Measurements from ENCODE around the gene REN.

REN gene

GRCh38 chr1:204121840-204122555 lies 44.1 kb downstream of the REN start:
- DNase-seq (ENCODE audit: low read depth), result no peak
- H3K4me3 ChIP-seq (ENCODE audit: low read depth, low read length), result no peak overlapping the region

- no peak for DNase-seq (ENCODE audit: low read depth)
- H3K4me3 ChIP-seq (ENCODE audit: low read depth, low read length), result no peak overlapping the region
Observed at GRCh38 chr1:204116539-204116938, 49.6 kb downstream of the REN start.

GRCh38 chr1:204115116-204115515 lies 51.0 kb downstream of the REN start:
- H3K4me3 ChIP-seq (ENCODE audit: low read depth, low read length), result no peak overlapping the region
- no peak for DNase-seq (ENCODE audit: low read depth)

GRCh38 chr1:204114606-204115005 lies 51.5 kb downstream of the REN start:
- no peak overlapping the region for H3K4me3 ChIP-seq (ENCODE audit: low read depth, low read length)
- DNase-seq (ENCODE audit: low read depth), result no peak

- no peak overlapping the region for H3K4me3 ChIP-seq (ENCODE audit: low read depth, low read length)
Observed at GRCh38 chr1:204113896-204114295, 52.2 kb downstream of the REN start.

GRCh38 chr1:204112876-204113730 lies 53.0 kb downstream of the REN start:
- H3K4me3 ChIP-seq (ENCODE audit: low read depth, low read length), result no peak overlapping the region
- no peak for DNase-seq (ENCODE audit: low read depth)

More at GRCh38 chr1:204113896-204114295, 52.2 kb downstream of the REN start:
- DNase-seq (ENCODE audit: low read depth), result no peak

- no peak overlapping the region for H3K4me3 ChIP-seq (ENCODE audit: low read depth, low read length)
- no peak for DNase-seq (ENCODE audit: low read depth)
Observed at GRCh38 chr1:204110894-204111633, 55.1 kb downstream of the REN start.

- H3K4me3 ChIP-seq (ENCODE audit: low read depth, low read length), result no peak overlapping the region
- DNase-seq (ENCODE audit: low read depth), result no peak
Observed at GRCh38 chr1:204108312-204109141, 57.6 kb downstream of the REN start.

- no peak overlapping the region for H3K4me3 ChIP-seq (ENCODE audit: low read depth, low read length)
- DNase-seq (ENCODE audit: low read depth), result no peak
Observed at GRCh38 chr1:204107892-204108291, 58.2 kb downstream of the REN start.

- no peak overlapping the region for H3K4me3 ChIP-seq (ENCODE audit: low read depth, low read length)
- DNase-seq (ENCODE audit: low read depth), result no peak
Observed at GRCh38 chr1:204106825-204107224, 59.3 kb downstream of the REN start.

GRCh38 chr1:204105131-204105515 lies 61.0 kb downstream of the REN start:
- H3K4me3 ChIP-seq (ENCODE audit: low read depth, low read length), result no peak overlapping the region
- DNase-seq (ENCODE audit: low read depth), result no peak
